ENCODE data around the gene NHP2. TPM values are rescaled to one million over a fixed set of nuclear protein-coding genes. Genes with fewer than 3 reads are reported as not detected.

Gene NHP2
- total and polyA plus RNA-seq, 2 experiments from 2014 or later: 148 to 178 TPM

DNA sequence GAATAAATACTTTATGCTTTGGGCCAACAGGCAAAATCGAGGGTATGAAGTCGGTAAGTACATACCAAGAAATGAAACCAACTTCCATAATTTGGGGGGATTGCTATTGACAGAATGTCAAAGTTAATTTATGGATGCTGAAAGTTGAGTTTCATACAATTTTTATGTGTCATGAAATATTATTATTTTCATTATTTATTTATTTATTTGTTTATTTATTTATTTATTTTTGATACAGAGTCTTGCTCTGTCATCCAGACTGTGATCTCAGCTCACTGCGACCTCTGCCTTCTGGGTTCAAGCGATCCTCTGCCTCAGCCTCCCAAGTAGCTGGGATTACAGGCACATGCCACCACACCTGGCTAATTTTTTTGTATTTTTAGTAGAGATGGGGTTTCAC is 38.0 kb upstream of the NHP2 start:
- no peak overlapping the region for H3K27ac ChIP-seq
- H4K20me1 ChIP-seq (ENCODE audit: insufficient read depth, poor library complexity, severe bottlenecking): no peaks in the 10 kb centered on the region
- WGBS (ENCODE audit: low lambda C conversion rate, missing lambda C conversion rate): 71% methylated on average over 4 of the region's 4 CpGs
- TF ChIP-seq EZH2phosphoT487 (IDR thresholded peaks at IDR 0.05; ENCODE audit: low read depth, severe bottlenecking, unreplicated experiment) (no peak), EZH2 (IDR thresholded peaks at IDR 0.05; ENCODE audit: borderline replicate concordance) (no peak)
- no peaks in the 10 kb centered on the region for H3K27me3 ChIP-seq
- no peaks in the 10 kb centered on the region for H3K4me1 ChIP-seq (ENCODE audit: insufficient read depth)
- H3K9me2 ChIP-seq (replicated peaks; ENCODE audit: insufficient read depth): no peaks in the 10 kb centered on the region
- H3K4me3 ChIP-seq: no peak overlapping the region
- H3K9me3 ChIP-seq (ENCODE audit: low read depth): no peaks in the 10 kb centered on the region
- no peak for DNase-seq (ENCODE audit: low spot score)
- no peak overlapping the region for H3K4me2 ChIP-seq
- no peaks in the 10 kb centered on the region for H3K36me3 ChIP-seq (replicated peaks; ENCODE audit: insufficient read depth, low read depth)
- H3K79me2 ChIP-seq: no peaks in the 10 kb centered on the region
- no peak overlapping the region for H2AFZ ChIP-seq

- 48% methylated on average over 2 of the region's 2 CpGs for WGBS (ENCODE audit: low lambda C conversion rate, missing lambda C conversion rate)
- H4K20me1 ChIP-seq (ENCODE audit: insufficient read depth, poor library complexity, severe bottlenecking): no peaks in the 10 kb centered on the region
- H3K27me3 ChIP-seq: no peaks in the 10 kb centered on the region
- no peaks in the 10 kb centered on the region for H3K9me3 ChIP-seq (ENCODE audit: low read depth)
- no peak overlapping the region for H3K4me3 ChIP-seq
- no peak for DNase-seq (ENCODE audit: low spot score)
- no peak overlapping the region for H3K27ac ChIP-seq
- no peaks in the 10 kb centered on the region for H3K36me3 ChIP-seq (replicated peaks; ENCODE audit: insufficient read depth, low read depth)
- H2AFZ ChIP-seq: no peak overlapping the region
- no peak overlapping the region for H3K4me2 ChIP-seq
- H3K4me1 ChIP-seq (ENCODE audit: insufficient read depth): no peaks in the 10 kb centered on the region
- no peaks in the 10 kb centered on the region for H3K9me2 ChIP-seq (replicated peaks; ENCODE audit: insufficient read depth)
- no peak for TF ChIP-seq EZH2phosphoT487 (IDR thresholded peaks at IDR 0.05; ENCODE audit: low read depth, severe bottlenecking, unreplicated experiment)
- TF ChIP-seq, protein P1, sequence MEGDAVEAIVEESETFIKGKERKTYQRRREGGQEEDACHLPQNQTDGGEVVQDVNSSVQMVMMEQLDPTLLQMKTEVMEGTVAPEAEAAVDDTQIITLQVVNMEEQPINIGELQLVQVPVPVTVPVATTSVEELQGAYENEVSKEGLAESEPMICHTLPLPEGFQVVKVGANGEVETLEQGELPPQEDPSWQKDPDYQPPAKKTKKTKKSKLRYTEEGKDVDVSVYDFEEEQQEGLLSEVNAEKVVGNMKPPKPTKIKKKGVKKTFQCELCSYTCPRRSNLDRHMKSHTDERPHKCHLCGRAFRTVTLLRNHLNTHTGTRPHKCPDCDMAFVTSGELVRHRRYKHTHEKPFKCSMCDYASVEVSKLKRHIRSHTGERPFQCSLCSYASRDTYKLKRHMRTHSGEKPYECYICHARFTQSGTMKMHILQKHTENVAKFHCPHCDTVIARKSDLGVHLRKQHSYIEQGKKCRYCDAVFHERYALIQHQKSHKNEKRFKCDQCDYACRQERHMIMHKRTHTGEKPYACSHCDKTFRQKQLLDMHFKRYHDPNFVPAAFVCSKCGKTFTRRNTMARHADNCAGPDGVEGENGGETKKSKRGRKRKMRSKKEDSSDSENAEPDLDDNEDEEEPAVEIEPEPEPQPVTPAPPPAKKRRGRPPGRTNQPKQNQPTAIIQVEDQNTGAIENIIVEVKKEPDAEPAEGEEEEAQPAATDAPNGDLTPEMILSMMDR (IDR thresholded peaks at IDR 0.05; ENCODE audit: poor library complexity): no peak
- TF ChIP-seq EZH2 (IDR thresholded peaks at IDR 0.05; ENCODE audit: borderline replicate concordance): no peak
- H3K79me2 ChIP-seq: no peaks in the 10 kb centered on the region
These were observed 35.7 kb upstream of the NHP2 start for GRCh38 chr5:178189433-178189832.

- TF ChIP-seq EZH2 (IDR thresholded peaks at IDR 0.05; ENCODE audit: borderline replicate concordance): no peak
- TF ChIP-seq, protein P1 (IDR thresholded peaks at IDR 0.05; ENCODE audit: poor library complexity): no peak
- no peak for TF ChIP-seq EZH2phosphoT487 (IDR thresholded peaks at IDR 0.05; ENCODE audit: low read depth, severe bottlenecking, unreplicated experiment)
- no peaks in the 10 kb centered on the region for H3K36me3 ChIP-seq (replicated peaks; ENCODE audit: insufficient read depth, low read depth)
- no peaks in the 10 kb centered on the region for H4K20me1 ChIP-seq (ENCODE audit: insufficient read depth, poor library complexity, severe bottlenecking)
- no peaks in the 10 kb centered on the region for H3K9me3 ChIP-seq (ENCODE audit: low read depth)
- no peak within 1 kb of the TSS for H3K4me2 ChIP-seq
- no peaks in the 10 kb centered on the region for H3K4me1 ChIP-seq (ENCODE audit: insufficient read depth)
- no peak within 1 kb of the TSS for H3K27ac ChIP-seq
- DNase-seq (ENCODE audit: low spot score): no peak
- H2AFZ ChIP-seq: no peak within 1 kb of the TSS
- no peaks in the 10 kb centered on the region for H3K27me3 ChIP-seq
- H3K4me3 ChIP-seq: no peak within 1 kb of the TSS
- no peaks in the 10 kb centered on the region for H3K79me2 ChIP-seq
- 95% methylated on average over 25 of the region's 27 CpGs for WGBS (ENCODE audit: low lambda C conversion rate, missing lambda C conversion rate)
- no peaks in the 10 kb centered on the region for H3K9me2 ChIP-seq (replicated peaks; ENCODE audit: insufficient read depth)
These were observed 33.3 kb upstream of the NHP2 start, which contains the start of gene GMCL2 for GRCh38 chr5:178187014-178187413. Gene GMCL2 (minus strand): TSS chr5:178187371. CDS start chr5:178187299, 72 bp downstream.

DNA sequence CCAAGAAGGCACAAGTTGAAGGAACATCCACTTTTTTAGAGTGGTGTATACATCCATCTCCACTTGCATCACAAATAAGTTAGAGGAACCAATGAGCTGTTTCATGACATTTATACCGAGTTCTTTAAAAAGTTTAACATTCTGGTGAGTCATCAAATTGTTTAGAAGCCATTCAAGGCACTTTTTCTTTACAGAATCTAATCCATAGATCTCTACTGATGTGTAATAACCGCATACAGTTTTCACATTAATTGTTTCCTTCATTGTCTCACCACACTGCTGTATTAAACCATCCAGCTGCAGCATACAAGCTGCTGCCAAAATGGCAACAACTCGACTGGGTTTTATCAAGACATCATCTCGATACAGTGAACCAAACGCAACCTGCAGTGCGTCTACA is 32.7 kb upstream of the NHP2 start:
- Histone ChIP-seq H2AFZ (no peak overlapping the region), H3K27me3 (no peaks in the 10 kb centered on the region), H3K36me3 (replicated peaks; ENCODE audit: insufficient read depth, low read depth) (no peaks in the 10 kb centered on the region), H3K4me2 (no peak overlapping the region), H3K9me2 (replicated peaks; ENCODE audit: insufficient read depth) (no peaks in the 10 kb centered on the region), H3K27ac (no peak overlapping the region), H3K4me3 (no peak overlapping the region), H4K20me1 (ENCODE audit: insufficient read depth, poor library complexity, severe bottlenecking) (no peaks in the 10 kb centered on the region), H3K79me2 (no peaks in the 10 kb centered on the region), H3K4me1 (ENCODE audit: insufficient read depth) (no peaks in the 10 kb centered on the region), H3K9me3 (ENCODE audit: low read depth) (no peaks in the 10 kb centered on the region)
- no peak for DNase-seq (ENCODE audit: low spot score)
- TF ChIP-seq EZH2 (IDR thresholded peaks at IDR 0.05; ENCODE audit: borderline replicate concordance) (no peak), EZH2phosphoT487 (IDR thresholded peaks at IDR 0.05; ENCODE audit: low read depth, severe bottlenecking, unreplicated experiment) (no peak)
- TF ChIP-seq, protein P1 (IDR thresholded peaks at IDR 0.05; ENCODE audit: poor library complexity): no peak
- 81% methylated on average over 6 of the region's 6 CpGs for whole genome bisulfite sequencing (ENCODE audit: low lambda C conversion rate, missing lambda C conversion rate)
